ENCODE data around the gene MGME1. TPM values are rescaled to one million over a fixed set of nuclear protein-coding genes. Genes with fewer than 3 reads are reported as not detected.

The MGME1 gene
- total RNA-seq, 1 experiment from 2014 or later = 24.0 TPM

DNA sequence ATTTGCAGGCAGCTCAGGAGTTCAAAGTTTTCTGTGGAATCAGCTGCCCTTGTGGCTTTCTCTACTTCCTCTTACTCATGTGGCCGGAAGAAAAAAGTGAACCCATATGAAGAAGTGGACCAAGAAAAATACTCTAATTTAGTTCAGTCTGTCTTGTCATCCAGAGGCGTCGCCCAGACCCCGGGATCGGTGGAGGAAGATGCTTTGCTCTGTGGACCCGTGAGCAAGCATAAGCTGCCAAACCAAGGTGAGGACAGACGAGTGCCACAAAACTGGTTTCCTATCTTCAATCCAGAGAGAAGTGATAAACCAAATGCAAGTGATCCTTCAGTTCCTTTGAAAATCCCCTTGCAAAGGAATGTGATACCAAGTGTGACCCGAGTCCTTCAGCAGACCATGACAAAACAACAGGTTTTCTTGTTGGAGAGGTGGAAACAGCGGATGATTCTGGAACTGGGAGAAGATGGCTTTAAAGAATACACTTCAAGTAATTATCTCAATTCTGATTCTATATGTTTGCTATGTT lies 1.1 kb downstream of the MGME1 start:
- H3K9me3 Mint-ChIP-seq (ENCODE audit: unreplicated experiment) = no peaks in the 10 kb centered on the region
- intact Hi-C loops (cut with micrococcal nuclease) = no loop called here
- TF ChIP-seq, protein P1, sequence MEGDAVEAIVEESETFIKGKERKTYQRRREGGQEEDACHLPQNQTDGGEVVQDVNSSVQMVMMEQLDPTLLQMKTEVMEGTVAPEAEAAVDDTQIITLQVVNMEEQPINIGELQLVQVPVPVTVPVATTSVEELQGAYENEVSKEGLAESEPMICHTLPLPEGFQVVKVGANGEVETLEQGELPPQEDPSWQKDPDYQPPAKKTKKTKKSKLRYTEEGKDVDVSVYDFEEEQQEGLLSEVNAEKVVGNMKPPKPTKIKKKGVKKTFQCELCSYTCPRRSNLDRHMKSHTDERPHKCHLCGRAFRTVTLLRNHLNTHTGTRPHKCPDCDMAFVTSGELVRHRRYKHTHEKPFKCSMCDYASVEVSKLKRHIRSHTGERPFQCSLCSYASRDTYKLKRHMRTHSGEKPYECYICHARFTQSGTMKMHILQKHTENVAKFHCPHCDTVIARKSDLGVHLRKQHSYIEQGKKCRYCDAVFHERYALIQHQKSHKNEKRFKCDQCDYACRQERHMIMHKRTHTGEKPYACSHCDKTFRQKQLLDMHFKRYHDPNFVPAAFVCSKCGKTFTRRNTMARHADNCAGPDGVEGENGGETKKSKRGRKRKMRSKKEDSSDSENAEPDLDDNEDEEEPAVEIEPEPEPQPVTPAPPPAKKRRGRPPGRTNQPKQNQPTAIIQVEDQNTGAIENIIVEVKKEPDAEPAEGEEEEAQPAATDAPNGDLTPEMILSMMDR (IDR thresholded peaks at IDR 0.05; ENCODE audit: unreplicated experiment) = no peak
- H3K27ac Mint-ChIP-seq (ENCODE audit: low read depth, unreplicated experiment) = peak overlapping the region; percentile 98
- peak overlapping the region; percentile 95 for H3K4me3 Mint-ChIP-seq (ENCODE audit: unreplicated experiment)
- BruUV-seq (replicated peaks) = TSS peak; percentile 46
- CTCF ChIA-PET = interaction anchor here (0.6 to 5.6 kb wide), 10 partner anchors 11 to 465 kb away, joined by 3 to 68 read pairs (median 6); partner anchors contain the start of gene DSTN
- peaks cover 35% of the 10 kb centered on the region for H3K36me3 Mint-ChIP-seq (ENCODE audit: insufficient read depth, unreplicated experiment)
- DNase-seq (ENCODE audit: unreplicated experiment) = peak; percentile 51
- POLR2A ChIA-PET = interaction anchor here (0.7 to 10.7 kb wide), 30 partner anchors 10 to 538 kb away, joined by 3 to 167 read pairs (median 8); partner anchors contain the start of genes DSTN, KAT14, OVOL2 and PET117
- H3K4me1 Mint-ChIP-seq (ENCODE audit: insufficient read depth, unreplicated experiment) = peaks cover 29% of the 10 kb centered on the region
- no peaks in the 10 kb centered on the region for H3K27me3 Mint-ChIP-seq (ENCODE audit: insufficient read depth, unreplicated experiment)

DNA sequence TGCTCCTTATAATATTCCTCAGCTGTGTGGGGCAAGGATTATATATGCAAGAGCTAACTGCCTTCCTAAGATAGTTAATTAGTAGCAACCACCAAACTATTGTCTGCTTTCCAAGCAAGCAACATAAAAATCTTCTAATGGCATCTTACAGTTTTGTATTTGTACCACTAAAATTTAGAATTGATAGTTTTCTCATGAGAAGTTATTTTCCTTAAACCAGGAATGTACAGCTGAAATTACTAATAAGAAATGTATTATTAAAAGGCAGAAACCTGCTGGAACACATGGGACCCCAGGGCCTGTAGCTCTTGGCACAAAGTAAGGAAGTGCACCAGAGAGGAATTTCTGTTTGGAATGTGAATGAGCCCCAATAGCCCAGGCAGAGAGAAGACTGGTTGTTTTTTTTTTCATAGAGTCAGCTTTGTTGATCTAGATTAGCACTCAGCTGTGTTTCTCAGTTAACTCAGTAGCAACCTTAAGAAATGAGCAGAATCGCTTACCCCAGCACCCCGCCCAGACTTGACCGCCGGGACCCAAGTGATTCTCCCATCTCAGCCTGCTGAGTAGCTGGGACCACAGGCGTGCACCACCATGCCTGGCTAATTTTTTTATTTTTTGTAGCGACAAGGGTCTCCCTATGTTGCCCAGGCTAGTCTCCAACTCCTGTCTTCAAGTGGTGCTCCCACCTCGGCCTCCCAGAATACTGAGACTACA lies 2.6 kb downstream of the MGME1 start:
- TF ChIP-seq, protein P1 (IDR thresholded peaks at IDR 0.05; ENCODE audit: unreplicated experiment) = no peak
- no peak for DNase-seq (ENCODE audit: unreplicated experiment)
- H3K36me3 Mint-ChIP-seq (ENCODE audit: insufficient read depth, unreplicated experiment) = peaks cover 32% of the 10 kb centered on the region
- no TSS peak for BruUV-seq (replicated peaks)
- intact Hi-C loops (cut with micrococcal nuclease) = no loop called here
- CTCF ChIA-PET = interaction anchor here (0.6 to 5.6 kb wide), 14 partner anchors 9 to 466 kb away, joined by 3 to 68 read pairs (median 3); partner anchors contain the start of gene RRBP1
- H3K27me3 Mint-ChIP-seq (ENCODE audit: insufficient read depth, unreplicated experiment) = no peaks in the 10 kb centered on the region
- H3K9me3 Mint-ChIP-seq (ENCODE audit: unreplicated experiment) = no peaks in the 10 kb centered on the region
- H3K4me1 Mint-ChIP-seq (ENCODE audit: insufficient read depth, unreplicated experiment) = peaks cover 18% of the 10 kb centered on the region
- peak overlapping the region; percentile 95 for H3K4me3 Mint-ChIP-seq (ENCODE audit: unreplicated experiment)
- POLR2A ChIA-PET = interaction anchor here (0.9 to 10.7 kb wide), 19 partner anchors 9 to 536 kb away, joined by 3 to 167 read pairs (median 11); partner anchors contain the start of genes DSTN, KAT14, PET117 and RRBP1
- peak overlapping the region; percentile 98 for H3K27ac Mint-ChIP-seq (ENCODE audit: low read depth, unreplicated experiment)

DNA sequence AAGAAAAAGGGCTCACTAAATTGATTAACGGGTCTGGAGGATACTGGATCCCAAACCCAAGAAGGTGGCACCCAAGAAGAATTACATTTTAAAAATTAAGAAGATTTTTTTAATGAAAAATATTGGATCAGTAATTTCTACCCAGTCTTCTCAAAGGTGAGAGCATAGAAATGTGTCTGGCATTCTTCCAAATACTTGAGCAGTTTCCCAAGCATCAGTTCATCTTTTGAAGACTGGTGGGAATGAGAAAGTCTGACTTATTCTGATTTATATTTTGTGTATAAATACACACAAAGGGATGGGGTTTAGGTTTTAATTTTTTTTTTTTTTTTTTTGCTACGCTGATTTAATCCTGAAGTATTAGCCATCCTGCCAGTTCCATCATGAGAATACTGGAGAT lies 3.3 kb downstream of the MGME1 start:
- POLR2A ChIA-PET = interaction anchor here (1.1 to 10.7 kb wide), 6 partner anchors 8 to 400 kb away, joined by 4 to 167 read pairs (median 80); partner anchors contain the start of genes DSTN and ZNF133
- no peaks in the 10 kb centered on the region for H3K9me3 Mint-ChIP-seq (ENCODE audit: unreplicated experiment)
- peak overlapping the region; percentile 98 for H3K27ac Mint-ChIP-seq (ENCODE audit: low read depth, unreplicated experiment)
- H3K4me1 Mint-ChIP-seq (ENCODE audit: insufficient read depth, unreplicated experiment) = peaks cover 12% of the 10 kb centered on the region
- TF ChIP-seq, protein P1 (IDR thresholded peaks at IDR 0.05; ENCODE audit: unreplicated experiment) = no peak
- CTCF ChIA-PET = interaction anchor here (0.6 to 5.6 kb wide), 6 partner anchors 10 to 467 kb away, joined by 3 to 68 read pairs (median 5); no protein-coding TSS in a partner anchor
- peak overlapping the region; percentile 95 for H3K4me3 Mint-ChIP-seq (ENCODE audit: unreplicated experiment)
- BruUV-seq (replicated peaks) = no TSS peak
- intact Hi-C loops (cut with micrococcal nuclease) = no loop called here
- no peak for DNase-seq (ENCODE audit: unreplicated experiment)
- no peaks in the 10 kb centered on the region for H3K27me3 Mint-ChIP-seq (ENCODE audit: insufficient read depth, unreplicated experiment)
- peaks cover 26% of the 10 kb centered on the region for H3K36me3 Mint-ChIP-seq (ENCODE audit: insufficient read depth, unreplicated experiment)

DNA sequence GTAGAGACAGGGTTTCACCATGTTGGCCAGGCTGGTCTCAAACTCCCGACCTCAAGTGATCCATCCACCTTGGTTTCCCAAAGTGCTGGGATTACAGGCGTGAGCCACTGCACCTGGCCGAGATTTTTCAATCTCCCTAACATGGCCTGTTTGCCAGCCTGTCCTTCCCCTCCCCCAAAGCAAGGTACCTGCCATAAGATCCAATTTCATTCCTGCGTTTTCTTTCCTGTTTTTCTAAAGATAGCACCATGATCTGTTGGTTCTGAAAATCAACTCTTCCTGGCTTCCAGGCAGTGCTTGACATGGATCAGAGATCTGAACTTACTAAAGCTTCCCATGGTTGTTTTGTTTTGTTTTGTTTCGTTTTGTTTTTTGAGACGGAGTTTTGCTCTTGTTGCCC lies 7.5 kb downstream of the MGME1 start:
- peaks cover 33% of the 10 kb centered on the region for H3K36me3 Mint-ChIP-seq (ENCODE audit: insufficient read depth, unreplicated experiment)
- POLR2A ChIA-PET = interaction anchor here (0.7 to 0.8 kb wide), 2 partner anchors 11 to 1686 kb away, joined by 3 read pairs; no protein-coding TSS in a partner anchor
- no TSS peak for BruUV-seq (replicated peaks)

More for the DNA sequence above, 7.5 kb downstream of the MGME1 start:
- intact Hi-C loops (cut with micrococcal nuclease) = no loop called here
- H3K4me1 Mint-ChIP-seq (ENCODE audit: insufficient read depth, unreplicated experiment) = peaks cover 11% of the 10 kb centered on the region
- no peaks in the 10 kb centered on the region for H3K9me3 Mint-ChIP-seq (ENCODE audit: unreplicated experiment)
- no peak overlapping the region for H3K27ac Mint-ChIP-seq (ENCODE audit: low read depth, unreplicated experiment)
- TF ChIP-seq, protein P1 (IDR thresholded peaks at IDR 0.05; ENCODE audit: unreplicated experiment) = no peak
- no peak overlapping the region for H3K4me3 Mint-ChIP-seq (ENCODE audit: unreplicated experiment)
- no peaks in the 10 kb centered on the region for H3K27me3 Mint-ChIP-seq (ENCODE audit: insufficient read depth, unreplicated experiment)
- CTCF ChIA-PET = interaction anchor here (2.3 kb wide), 1 partner anchor 20 kb away, joined by 12 read pairs; no protein-coding TSS in a partner anchor
- DNase-seq (ENCODE audit: unreplicated experiment) = no peak

Measured in MCF 10A (cell line).